ACC112 (cell line): ENCODE data around the gene PPIAL4G.
"Not testable (repeated sequence)": the region's sequence is repeated elsewhere in the genome, so short reads cannot be mapped to it uniquely, and the experiment has no call there.

ENCODE experiments used
- H2AFZ ChIP-seq: fragments of 200-600 bp; sonication (generic); one replicate; pipeline ENCODE4 v1.6.0; 2017; ENCODE audit warnings: antibody characterized with exemption, low read length; ENCODE audit not compliant: unreplicated experiment
- H3K27ac ChIP-seq: fragments of 200-600 bp; sonication (generic); 2 replicates; pipeline ENCODE4 v1.5.1; 2014; ENCODE audit warnings: low read depth, mild to moderate bottlenecking, antibody characterized with exemption, low read length, moderate library complexity
- H3K27me3 ChIP-seq: fragments of 200-600 bp; sonication (generic); 2 replicates; pipeline ENCODE4 v1.6.1; 2014; ENCODE audit warnings: mild to moderate bottlenecking, antibody characterized with exemption, low read length, moderate library complexity, mixed read lengths; ENCODE audit not compliant: insufficient read depth
- H3K36me3 ChIP-seq: fragments of 200-600 bp; sonication (generic); 2 replicates; pipeline ENCODE4 v1.6.1; 2016; ENCODE audit warnings: mild to moderate bottlenecking, antibody characterized with exemption, low read length, moderate library complexity, mixed read lengths; ENCODE audit not compliant: insufficient read depth
- H3K4me1 ChIP-seq: fragments of 200-600 bp; sonication (generic); one replicate; pipeline ENCODE4 v1.6.1; 2016; ENCODE audit warnings: low read length, mixed read lengths; ENCODE audit not compliant: insufficient read depth, unreplicated experiment, control insufficient read depth
- H3K4me3 ChIP-seq: fragments of 200-600 bp; sonication (generic); 2 replicates; pipeline ENCODE4 v1.5.1; 2014; ENCODE audit warnings: mild to moderate bottlenecking, low read depth, low read length
- H3K79me2 ChIP-seq: fragments of 200-600 bp; sonication (generic); one replicate; pipeline ENCODE4 v1.6.0; 2016; ENCODE audit warnings: low read length; ENCODE audit not compliant: control insufficient read depth, unreplicated experiment, insufficient read depth

The PPIAL4G gene

GRCh38 chr1:148483029-148483428, at the start of gene PPIAL4G:
Gene PPIAL4G, minus strand, starts transcription at chr1:148483302. Its CDS starts 50 bp downstream, at chr1:148483252.
- not testable (repeated sequence) for H3K4me3 ChIP-seq, H3K79me2 ChIP-seq, H3K36me3 ChIP-seq, H3K4me1 ChIP-seq, H3K27me3 ChIP-seq, H2AFZ ChIP-seq, H3K27ac ChIP-seq

GRCh38 chr1:148532158-148532557, 49.1 kb upstream of the PPIAL4G start:
- H2AFZ ChIP-seq, H3K27ac ChIP-seq, H3K79me2 ChIP-seq, H3K27me3 ChIP-seq, H3K4me3 ChIP-seq, H3K36me3 ChIP-seq, H3K4me1 ChIP-seq: not testable (repeated sequence)

- not testable (repeated sequence) for H3K27ac ChIP-seq, H3K4me1 ChIP-seq, H3K79me2 ChIP-seq, H3K27me3 ChIP-seq, H3K4me3 ChIP-seq, H2AFZ ChIP-seq, H3K36me3 ChIP-seq
These were observed 46.0 kb upstream of the PPIAL4G start for GRCh38 chr1:148529101-148529567.

GRCh38 chr1:148528591-148528990, 45.5 kb upstream of the PPIAL4G start:
- not testable (repeated sequence) for H3K4me3 ChIP-seq, H3K27ac ChIP-seq, H2AFZ ChIP-seq, H3K4me1 ChIP-seq, H3K79me2 ChIP-seq, H3K36me3 ChIP-seq, H3K27me3 ChIP-seq

GRCh38 chr1:148526587-148526986, 43.5 kb upstream of the PPIAL4G start:
- H3K27me3 ChIP-seq, H3K79me2 ChIP-seq, H3K4me3 ChIP-seq, H3K36me3 ChIP-seq, H3K27ac ChIP-seq, H3K4me1 ChIP-seq, H2AFZ ChIP-seq: not testable (repeated sequence)

- H2AFZ ChIP-seq, H3K36me3 ChIP-seq, H3K4me1 ChIP-seq, H3K27me3 ChIP-seq, H3K27ac ChIP-seq, H3K79me2 ChIP-seq, H3K4me3 ChIP-seq: not testable (repeated sequence)
These were observed 40.4 kb upstream of the PPIAL4G start for GRCh38 chr1:148523205-148524144.

- H3K79me2 ChIP-seq, H2AFZ ChIP-seq, H3K4me1 ChIP-seq, H3K36me3 ChIP-seq, H3K27me3 ChIP-seq: not testable (repeated sequence)
- H3K27ac ChIP-seq = peak overlapping the region; percentile 37; the same call in 1 of the 2 replicates
- peak overlapping the region; percentile 67 for H3K4me3 ChIP-seq
These were observed 39.6 kb upstream of the PPIAL4G start for GRCh38 chr1:148522561-148523204.

GRCh38 chr1:148522072-148522471, 39.0 kb upstream of the PPIAL4G start:
- H2AFZ ChIP-seq, H3K4me3 ChIP-seq, H3K79me2 ChIP-seq, H3K36me3 ChIP-seq, H3K27ac ChIP-seq, H3K27me3 ChIP-seq, H3K4me1 ChIP-seq: not testable (repeated sequence)

GRCh38 chr1:148514310-148514709, 31.2 kb upstream of the PPIAL4G start:
- not testable (repeated sequence) for H3K27me3 ChIP-seq, H2AFZ ChIP-seq, H3K27ac ChIP-seq, H3K36me3 ChIP-seq, H3K4me1 ChIP-seq, H3K4me3 ChIP-seq, H3K79me2 ChIP-seq

GRCh38 chr1:148512571-148513184, 29.6 kb upstream of the PPIAL4G start:
- H3K27ac ChIP-seq, H3K27me3 ChIP-seq, H3K36me3 ChIP-seq, H3K4me1 ChIP-seq, H3K79me2 ChIP-seq, H3K4me3 ChIP-seq, H2AFZ ChIP-seq: not testable (repeated sequence)

- H3K27ac ChIP-seq, H2AFZ ChIP-seq, H3K27me3 ChIP-seq, H3K36me3 ChIP-seq, H3K79me2 ChIP-seq, H3K4me1 ChIP-seq, H3K4me3 ChIP-seq: not testable (repeated sequence)
These were observed 10.8 kb upstream of the PPIAL4G start for GRCh38 chr1:148493933-148494332.
